Hepatocyte (in vitro differentiated cells): ENCODE results near the gene PTGDS. TPM values are rescaled to one million over a fixed set of nuclear protein-coding genes. Genes with fewer than 3 reads are reported as not detected.

Experiments used
- DNase-seq: peaks from one replicate; pipeline ENCODE4 v3.0.0-alpha.2; 2016; ENCODE audit warnings: low spot score
- H2AFZ ChIP-seq: fragments of 200-600 bp; sonication (generic); 2 replicates; pipeline ENCODE4 v1.6.0; 2016; ENCODE audit warnings: antibody characterized with exemption, mild to moderate bottlenecking
- H3K27ac ChIP-seq: fragments of 200-600 bp; sonication (generic); 2 replicates; pipeline ENCODE4 v1.5.1; 2016; ENCODE audit warnings: mild to moderate bottlenecking
- H3K27me3 ChIP-seq: fragments of 200-600 bp; sonication (generic); 2 replicates; pipeline ENCODE4 v1.6.1; 2016
- H3K36me3 ChIP-seq: fragments of 200-600 bp; sonication (generic); replicated peaks from 2 replicates; pipeline ENCODE4 v1.5.1; 2016; ENCODE audit warnings: low read depth; ENCODE audit not compliant: insufficient read depth
- H3K4me1 ChIP-seq: fragments of 200-600 bp; sonication (generic); 2 replicates; pipeline ENCODE4 v1.5.1; 2016; ENCODE audit warnings: mild to moderate bottlenecking, moderate library complexity; ENCODE audit not compliant: insufficient read depth
- H3K4me2 ChIP-seq: fragments of 200-600 bp; sonication (generic); 2 replicates; pipeline ENCODE4 v1.6.0; 2016
- H3K4me3 ChIP-seq: fragments of 200-600 bp; sonication (generic); 2 replicates; pipeline ENCODE4 v1.5.1; 2016; ENCODE audit warnings: mild to moderate bottlenecking
- H3K79me2 ChIP-seq: fragments of 200-600 bp; sonication (generic); 2 replicates; pipeline ENCODE4 v1.6.0; 2017; ENCODE audit warnings: mild to moderate bottlenecking
- H3K9me2 ChIP-seq: fragments of 200-600 bp; sonication (generic); replicated peaks from 2 replicates; pipeline ENCODE4 v1.6.0; 2017; ENCODE audit warnings: mild to moderate bottlenecking; ENCODE audit not compliant: insufficient read depth
- H3K9me3 ChIP-seq: fragments of 200-600 bp; sonication (generic); 2 replicates; pipeline ENCODE4 v1.5.1; 2016; ENCODE audit warnings: low read depth, mild to moderate bottlenecking
- H4K20me1 ChIP-seq: fragments of 200-600 bp; sonication (generic); 2 replicates; pipeline ENCODE4 v1.6.0; 2016; ENCODE audit warnings: mild to moderate bottlenecking; ENCODE audit not compliant: insufficient read depth, poor library complexity, severe bottlenecking
- CTCF ChIP-seq: fragments of 200-600 bp; sonication (generic); IDR thresholded peaks from 2 replicates; pipeline ENCODE4 v1.5.1; 2016; ENCODE audit warnings: antibody characterized with exemption, mild to moderate bottlenecking; ENCODE audit not compliant: poor library complexity
- EZH2 ChIP-seq: fragments of 200-600 bp; sonication (generic); IDR thresholded peaks from 2 replicates; pipeline ENCODE4 v1.6.1; 2016; ENCODE audit warnings: antibody characterized with exemption, mild to moderate bottlenecking, borderline replicate concordance
- EZH2phosphoT487 ChIP-seq: fragments of 200-600 bp; sonication (generic); IDR thresholded peaks from one replicate; pipeline ENCODE4 v1.6.1; 2018; ENCODE audit warnings: antibody characterized with exemption, mild to moderate bottlenecking, low read depth, moderate library complexity; ENCODE audit not compliant: unreplicated experiment, severe bottlenecking
- WGBS: methylation state at CpG from one replicate; pipeline ENCODE4 v1.1.6; 2016; ENCODE audit warnings: low lambda C conversion rate; ENCODE audit errors: missing lambda C conversion rate; 5-methylcytosine and 5-hydroxymethylcytosine counted together
- polyA plus RNA-seq: library from polyadenylated mRNA; unstranded; fragments of >200 nt; fragmentation: Nextera tagmentation; extraction: Ambion mirVana; gene quantifications from 2 replicates; pipeline ENCODE4 v1.2.1, GENCODE V29; 2016
- total RNA-seq: library from RNA; depleted of rRNA; stranded (reverse); fragments of >200 nt; gene quantifications from 2 replicates; pipeline ENCODE4 v1.2.3, GENCODE V29; 2014

The PTGDS gene
- total and polyA plus RNA-seq, 2 experiments from 2014 or later: 56.0 to 290 TPM

DNA sequence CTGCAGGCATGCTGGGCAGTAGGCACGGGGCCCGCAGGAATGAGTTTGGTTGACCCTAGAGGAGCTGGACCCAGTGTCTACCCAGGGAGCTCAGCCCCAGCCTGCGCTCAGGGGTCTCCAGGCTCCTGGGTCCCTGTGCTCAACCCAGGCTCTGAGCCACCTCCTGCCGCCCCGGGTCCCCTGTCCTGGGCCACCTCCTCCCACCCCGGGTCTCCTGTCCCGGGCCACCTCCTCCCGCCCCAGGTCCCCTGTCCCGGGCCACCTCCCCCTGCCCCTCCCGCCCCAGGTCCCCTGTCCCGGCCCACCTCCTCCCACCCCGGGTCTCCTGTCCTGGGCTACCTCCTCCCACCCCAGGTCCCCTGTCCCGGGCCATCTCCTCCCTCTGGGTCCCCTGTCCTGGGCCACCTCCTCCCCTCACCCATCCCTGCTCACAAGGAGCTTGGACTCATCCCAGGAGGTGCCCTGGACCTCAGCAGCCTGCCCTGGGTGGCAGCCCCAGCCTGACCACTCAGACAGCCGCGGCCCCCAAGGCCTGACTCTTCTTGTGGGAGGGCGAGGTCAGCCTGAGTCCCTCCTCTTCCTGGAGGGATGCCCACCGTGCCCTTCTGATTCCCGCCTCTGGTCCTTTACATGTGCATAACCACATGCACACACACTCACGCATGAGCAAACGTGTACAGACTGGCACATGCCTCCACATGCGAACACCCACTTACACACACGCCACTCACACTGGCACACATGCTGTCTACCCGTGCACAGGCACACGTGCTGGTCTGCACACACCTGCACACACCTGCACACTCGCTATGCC lies 22.8 kb upstream of the PTGDS start:
- Histone ChIP-seq H3K27ac (no peak overlapping the region), H3K9me2 (no peaks in the 10 kb centered on the region), H3K4me1 (no peaks in the 10 kb centered on the region), H2AFZ (no peak overlapping the region), H3K4me3 (no peak overlapping the region), H3K27me3 (no peaks in the 10 kb centered on the region), H4K20me1 (no peaks in the 10 kb centered on the region), H3K9me3 (no peaks in the 10 kb centered on the region), H3K4me2 (no peak overlapping the region), H3K36me3 (no peaks in the 10 kb centered on the region), H3K79me2 (peaks cover 3% of the 10 kb centered on the region)
- no peak for TF ChIP-seq CTCF
- TF ChIP-seq EZH2: no peak
- WGBS: 94% methylated on average over 16 of the region's 25 CpGs
- no peak for DNase-seq

DNA sequence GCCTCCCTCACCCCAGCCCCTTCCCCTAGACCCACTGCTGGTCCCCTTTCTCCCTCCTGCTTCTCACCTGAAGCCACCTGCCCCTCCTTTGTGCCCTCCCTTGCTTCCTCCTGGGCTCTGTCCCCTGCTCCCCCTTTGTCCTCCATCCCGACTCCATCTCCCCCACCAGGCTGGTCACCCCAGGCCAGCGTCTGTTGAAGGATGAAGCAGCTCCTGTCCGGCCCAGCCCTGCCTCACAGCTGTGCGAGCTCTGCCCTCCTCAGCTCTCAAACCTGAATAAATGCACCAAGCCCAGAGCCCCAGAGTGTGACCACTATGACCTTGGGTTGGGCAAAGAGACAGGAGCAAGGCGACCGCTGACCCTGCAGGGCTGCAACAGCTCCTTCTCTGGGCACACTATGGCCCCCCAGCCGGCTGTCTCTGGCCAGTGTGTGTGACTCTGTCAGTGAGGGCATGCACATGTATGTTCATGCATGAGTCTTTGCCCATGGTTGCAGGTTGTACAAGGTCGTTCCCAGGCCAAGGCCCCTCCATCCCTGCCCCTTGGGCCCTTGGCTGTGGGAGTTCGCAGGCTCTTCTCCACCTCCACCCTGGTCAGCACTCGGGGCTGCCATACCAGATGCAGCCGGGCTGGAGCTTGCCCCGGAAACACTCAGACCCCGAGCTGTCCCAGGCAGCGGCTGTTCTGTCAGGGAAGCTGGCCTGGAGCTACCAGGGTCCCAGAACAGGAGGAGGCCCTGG lies 21.9 kb upstream of the PTGDS start:
- Histone ChIP-seq H3K9me3 (no peaks in the 10 kb centered on the region), H3K4me2 (no peak overlapping the region), H4K20me1 (no peaks in the 10 kb centered on the region), H3K9me2 (no peaks in the 10 kb centered on the region), H2AFZ (no peak overlapping the region), H3K79me2 (peaks cover 3% of the 10 kb centered on the region), H3K4me1 (no peaks in the 10 kb centered on the region), H3K36me3 (no peaks in the 10 kb centered on the region), H3K27me3 (no peaks in the 10 kb centered on the region), H3K27ac (no peak overlapping the region), H3K4me3 (no peak overlapping the region)
- DNase-seq: no peak
- WGBS: 88% methylated on average over 14 of the region's 14 CpGs
- TF ChIP-seq EZH2 (no peak), CTCF (no peak), EZH2phosphoT487 (no peak)

- Histone ChIP-seq H3K9me3 (no peaks in the 10 kb centered on the region), H3K9me2 (no peaks in the 10 kb centered on the region), H3K27me3 (no peaks in the 10 kb centered on the region), H3K27ac (no peak overlapping the region), H3K4me2 (no peak overlapping the region), H3K79me2 (peaks cover 2% of the 10 kb centered on the region), H2AFZ (no peak overlapping the region), H3K36me3 (no peaks in the 10 kb centered on the region), H3K4me1 (no peaks in the 10 kb centered on the region), H4K20me1 (no peaks in the 10 kb centered on the region), H3K4me3 (no peak overlapping the region)
- 94% methylated on average over 9 of the region's 9 CpGs for WGBS
- TF ChIP-seq EZH2phosphoT487: no peak
- TF ChIP-seq EZH2: no peak
- TF ChIP-seq CTCF: no peak
- no peak for DNase-seq
These were observed 21.4 kb upstream of the PTGDS start for GRCh38 chr9:136955943-136956335.
